GM19395 (cell line): ENCODE results near the gene PEX13.
"Not testable (repeated sequence)": the region's sequence is repeated elsewhere in the genome, so short reads cannot be mapped to it uniquely, and the experiment has no call there.

Experiments
- ATAC-seq: cut with Tn5 transposase; IDR thresholded peaks from one replicate; pipeline ENCODE4 v1.9.1; 2021; ENCODE audit warnings: mild to moderate bottlenecking, moderate library complexity; ENCODE audit not compliant: unreplicated experiment

The PEX13 gene

GRCh38 chr2:61006486-61007105 is 10.9 kb upstream of the PEX13 start:
- ATAC-seq, result no peak

- no peak for ATAC-seq
These were observed 8.2 kb upstream of the PEX13 start for GRCh38 chr2:61009355-61009754.

- no peak for ATAC-seq
These were observed 5.8 kb upstream of the PEX13 start for GRCh38 chr2:61011678-61012077.

- not testable (repeated sequence) for ATAC-seq
These were observed 5.2 kb upstream of the PEX13 start for GRCh38 chr2:61012303-61012702.

GRCh38 chr2:61013382-61013781 is 4.1 kb upstream of the PEX13 start:
- ATAC-seq, result no peak

GRCh38 chr2:61014763-61015162 is 2.8 kb upstream of the PEX13 start:
- no peak for ATAC-seq

- ATAC-seq, result no peak
These were observed 1.5 kb upstream of the PEX13 start for GRCh38 chr2:61015976-61016375.

GRCh38 chr2:61016392-61017002 is 1.0 kb upstream of the PEX13 start:
- ATAC-seq, result peak; percentile 25

- peak; percentile 64 for ATAC-seq
These were observed 441 bp upstream of the PEX13 start for GRCh38 chr2:61017003-61017555.

- ATAC-seq, result no peak
These were observed 817 bp downstream of the PEX13 start for GRCh38 chr2:61018318-61018755.

- ATAC-seq, result no peak
These were observed 1.3 kb downstream of the PEX13 start for GRCh38 chr2:61018798-61019197.

GRCh38 chr2:61021228-61021660 is 3.7 kb downstream of the PEX13 start:
- ATAC-seq, result no peak

GRCh38 chr2:61023670-61024069 is 6.2 kb downstream of the PEX13 start:
- no peak for ATAC-seq

- no peak for ATAC-seq
These were observed 12.0 kb downstream of the PEX13 start for GRCh38 chr2:61029533-61029932.

- not testable (repeated sequence) for ATAC-seq
These were observed 17.1 kb downstream of the PEX13 start for GRCh38 chr2:61034592-61034991.

- ATAC-seq, result not testable (repeated sequence)
These were observed 19.1 kb downstream of the PEX13 start for GRCh38 chr2:61036643-61037042.

- ATAC-seq, result no peak
These were observed 25.3 kb downstream of the PEX13 start for GRCh38 chr2:61042807-61043206.

- no peak for ATAC-seq
These were observed 27.1 kb downstream of the PEX13 start for GRCh38 chr2:61044636-61045035.

GRCh38 chr2:61045226-61045625 is 27.7 kb downstream of the PEX13 start:
- no peak for ATAC-seq

- no peak for ATAC-seq
These were observed 28.5 kb downstream of the PEX13 start for GRCh38 chr2:61045999-61046398.

GRCh38 chr2:61055557-61055956 is 38.0 kb downstream of the PEX13 start:
- no peak for ATAC-seq

GRCh38 chr2:61057562-61057961 is 40.0 kb downstream of the PEX13 start:
- ATAC-seq, result no peak
